HEK293 (cell line): ENCODE results near the gene COIL.

ENCODE experiments used
- YY1 ChIP-seq: fragments of 450-650 bp; formaldehyde crosslinking; IDR thresholded peaks from 2 replicates; pipeline ENCODE4 v1.5.1; 2018; ENCODE audit warnings: missing biosample characterization, missing genetic modification characterization
- ZNF510 ChIP-seq: fragments of 450-650 bp; formaldehyde crosslinking; IDR thresholded peaks from 2 replicates; pipeline ENCODE4 v1.5.1; 2018; ENCODE audit warnings: mild to moderate bottlenecking, missing genetic modification characterization, missing biosample characterization; ENCODE audit not compliant: insufficient replicate concordance
- ZNF561 ChIP-seq: fragments of 450-650 bp; IDR thresholded peaks from 2 replicates; pipeline ENCODE4 v1.5.1; 2018; ENCODE audit warnings: missing biosample characterization, missing genetic modification characterization, borderline replicate concordance
- TF ChIP-seq, protein P1 (sequence below): fragments of 450-650 bp; formaldehyde crosslinking; IDR thresholded peaks from 2 replicates; pipeline ENCODE4 v1.5.1; 2016; ENCODE audit warnings: missing biosample characterization, missing genetic modification characterization
- TF ChIP-seq, protein P2 (sequence below): fragments of 450-650 bp; formaldehyde crosslinking; IDR thresholded peaks from 2 replicates; pipeline ENCODE4 v1.5.1; 2016; ENCODE audit warnings: missing biosample characterization, missing genetic modification characterization
- TF ChIP-seq, protein P3 (sequence below): fragments of 450-650 bp; formaldehyde crosslinking; IDR thresholded peaks from 2 replicates; pipeline ENCODE4 v1.5.1; 2016; ENCODE audit warnings: missing biosample characterization, missing genetic modification characterization
- TF ChIP-seq, protein P4 (sequence below): fragments of 450-650 bp; formaldehyde crosslinking; IDR thresholded peaks from 2 replicates; pipeline ENCODE4 v1.5.1; 2016; ENCODE audit warnings: missing biosample characterization, missing genetic modification characterization

DNA sequence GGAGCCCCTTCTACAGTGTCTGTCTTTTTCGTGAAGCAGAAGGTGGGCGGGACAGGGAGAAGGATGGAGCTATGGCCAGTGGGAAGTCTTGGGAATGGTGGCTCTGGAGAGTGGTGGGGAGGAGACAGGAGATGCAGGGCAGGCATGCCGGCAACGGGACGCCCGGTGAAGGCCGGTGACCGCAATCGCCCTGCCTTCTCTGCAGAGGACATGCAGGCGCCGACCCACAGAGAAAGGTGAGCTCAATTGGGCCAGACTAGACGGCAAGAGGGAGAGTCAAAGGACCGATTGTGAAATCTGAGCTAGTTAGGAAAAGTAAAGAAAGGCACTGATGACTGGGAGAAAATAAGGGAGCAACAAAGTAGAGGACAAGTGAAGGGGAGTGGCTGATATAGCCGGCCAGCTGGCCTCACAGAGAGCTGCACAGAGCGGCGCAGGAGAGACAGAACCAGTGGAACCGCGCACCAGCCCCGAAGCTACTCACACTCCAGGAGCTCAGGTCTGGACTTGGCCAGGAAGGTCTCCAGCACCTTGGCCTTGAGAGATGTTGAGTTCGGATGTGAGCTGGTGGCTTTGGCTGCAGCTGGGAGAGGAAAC, 65.9 kb downstream of the COIL start:
- TF ChIP-seq, protein P1, sequence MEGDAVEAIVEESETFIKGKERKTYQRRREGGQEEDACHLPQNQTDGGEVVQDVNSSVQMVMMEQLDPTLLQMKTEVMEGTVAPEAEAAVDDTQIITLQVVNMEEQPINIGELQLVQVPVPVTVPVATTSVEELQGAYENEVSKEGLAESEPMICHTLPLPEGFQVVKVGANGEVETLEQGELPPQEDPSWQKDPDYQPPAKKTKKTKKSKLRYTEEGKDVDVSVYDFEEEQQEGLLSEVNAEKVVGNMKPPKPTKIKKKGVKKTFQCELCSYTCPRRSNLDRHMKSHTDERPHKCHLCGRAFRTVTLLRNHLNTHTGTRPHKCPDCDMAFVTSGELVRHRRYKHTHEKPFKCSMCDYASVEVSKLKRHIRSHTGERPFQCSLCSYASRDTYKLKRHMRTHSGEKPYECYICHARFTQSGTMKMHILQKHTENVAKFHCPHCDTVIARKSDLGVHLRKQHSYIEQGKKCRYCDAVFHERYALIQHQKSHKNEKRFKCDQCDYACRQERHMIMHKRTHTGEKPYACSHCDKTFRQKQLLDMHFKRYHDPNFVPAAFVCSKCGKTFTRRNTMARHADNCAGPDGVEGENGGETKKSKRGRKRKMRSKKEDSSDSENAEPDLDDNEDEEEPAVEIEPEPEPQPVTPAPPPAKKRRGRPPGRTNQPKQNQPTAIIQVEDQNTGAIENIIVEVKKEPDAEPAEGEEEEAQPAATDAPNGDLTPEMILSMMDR (tag by site-specific recombination) = no peak
- TF ChIP-seq ZNF510 (tag by site-specific recombination) (no peak), YY1 (no peak), ZNF561 (no peak)
- TF ChIP-seq, protein P2, sequence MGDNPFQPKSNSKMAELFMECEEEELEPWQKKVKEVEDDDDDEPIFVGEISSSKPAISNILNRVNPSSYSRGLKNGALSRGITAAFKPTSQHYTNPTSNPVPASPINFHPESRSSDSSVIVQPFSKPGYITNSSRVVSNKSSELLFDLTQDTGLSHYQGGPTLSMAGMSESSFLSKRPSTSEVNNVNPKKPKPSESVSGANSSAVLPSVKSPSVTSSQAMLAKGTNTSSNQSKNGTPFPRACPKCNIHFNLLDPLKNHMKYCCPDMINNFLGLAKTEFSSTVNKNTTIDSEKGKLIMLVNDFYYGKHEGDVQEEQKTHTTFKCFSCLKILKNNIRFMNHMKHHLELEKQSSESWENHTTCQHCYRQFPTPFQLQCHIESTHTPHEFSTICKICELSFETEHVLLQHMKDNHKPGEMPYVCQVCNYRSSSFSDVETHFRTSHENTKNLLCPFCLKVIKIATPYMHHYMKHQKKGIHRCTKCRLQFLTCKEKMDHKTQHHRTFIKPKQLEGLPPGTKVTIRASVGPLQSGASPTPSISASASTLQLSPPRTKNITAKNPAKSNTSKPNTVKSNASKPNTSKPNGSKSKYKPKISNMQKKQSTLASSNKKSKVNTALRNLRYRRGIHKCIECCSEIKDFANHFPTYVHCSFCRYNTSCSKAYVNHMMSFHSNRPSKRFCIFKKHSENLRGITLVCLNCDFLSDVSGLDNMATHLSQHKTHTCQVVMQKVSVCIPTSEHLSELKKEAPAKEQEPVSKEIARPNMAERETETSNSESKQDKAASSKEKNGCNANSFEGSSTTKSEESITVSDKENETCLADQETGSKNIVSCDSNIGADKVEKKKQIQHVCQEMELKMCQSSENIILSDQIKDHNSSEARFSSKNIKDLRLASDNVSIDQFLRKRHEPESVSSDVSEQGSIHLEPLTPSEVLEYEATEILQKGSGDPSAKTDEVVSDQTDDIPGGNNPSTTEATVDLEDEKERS (tag by site-specific recombination) = no peak
- TF ChIP-seq, protein P3, sequence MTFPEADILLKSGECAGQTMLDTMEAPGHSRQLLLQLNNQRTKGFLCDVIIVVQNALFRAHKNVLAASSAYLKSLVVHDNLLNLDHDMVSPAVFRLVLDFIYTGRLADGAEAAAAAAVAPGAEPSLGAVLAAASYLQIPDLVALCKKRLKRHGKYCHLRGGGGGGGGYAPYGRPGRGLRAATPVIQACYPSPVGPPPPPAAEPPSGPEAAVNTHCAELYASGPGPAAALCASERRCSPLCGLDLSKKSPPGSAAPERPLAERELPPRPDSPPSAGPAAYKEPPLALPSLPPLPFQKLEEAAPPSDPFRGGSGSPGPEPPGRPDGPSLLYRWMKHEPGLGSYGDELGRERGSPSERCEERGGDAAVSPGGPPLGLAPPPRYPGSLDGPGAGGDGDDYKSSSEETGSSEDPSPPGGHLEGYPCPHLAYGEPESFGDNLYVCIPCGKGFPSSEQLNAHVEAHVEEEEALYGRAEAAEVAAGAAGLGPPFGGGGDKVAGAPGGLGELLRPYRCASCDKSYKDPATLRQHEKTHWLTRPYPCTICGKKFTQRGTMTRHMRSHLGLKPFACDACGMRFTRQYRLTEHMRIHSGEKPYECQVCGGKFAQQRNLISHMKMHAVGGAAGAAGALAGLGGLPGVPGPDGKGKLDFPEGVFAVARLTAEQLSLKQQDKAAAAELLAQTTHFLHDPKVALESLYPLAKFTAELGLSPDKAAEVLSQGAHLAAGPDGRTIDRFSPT (tag by site-specific recombination) = no peak
- TF ChIP-seq, protein P4, sequence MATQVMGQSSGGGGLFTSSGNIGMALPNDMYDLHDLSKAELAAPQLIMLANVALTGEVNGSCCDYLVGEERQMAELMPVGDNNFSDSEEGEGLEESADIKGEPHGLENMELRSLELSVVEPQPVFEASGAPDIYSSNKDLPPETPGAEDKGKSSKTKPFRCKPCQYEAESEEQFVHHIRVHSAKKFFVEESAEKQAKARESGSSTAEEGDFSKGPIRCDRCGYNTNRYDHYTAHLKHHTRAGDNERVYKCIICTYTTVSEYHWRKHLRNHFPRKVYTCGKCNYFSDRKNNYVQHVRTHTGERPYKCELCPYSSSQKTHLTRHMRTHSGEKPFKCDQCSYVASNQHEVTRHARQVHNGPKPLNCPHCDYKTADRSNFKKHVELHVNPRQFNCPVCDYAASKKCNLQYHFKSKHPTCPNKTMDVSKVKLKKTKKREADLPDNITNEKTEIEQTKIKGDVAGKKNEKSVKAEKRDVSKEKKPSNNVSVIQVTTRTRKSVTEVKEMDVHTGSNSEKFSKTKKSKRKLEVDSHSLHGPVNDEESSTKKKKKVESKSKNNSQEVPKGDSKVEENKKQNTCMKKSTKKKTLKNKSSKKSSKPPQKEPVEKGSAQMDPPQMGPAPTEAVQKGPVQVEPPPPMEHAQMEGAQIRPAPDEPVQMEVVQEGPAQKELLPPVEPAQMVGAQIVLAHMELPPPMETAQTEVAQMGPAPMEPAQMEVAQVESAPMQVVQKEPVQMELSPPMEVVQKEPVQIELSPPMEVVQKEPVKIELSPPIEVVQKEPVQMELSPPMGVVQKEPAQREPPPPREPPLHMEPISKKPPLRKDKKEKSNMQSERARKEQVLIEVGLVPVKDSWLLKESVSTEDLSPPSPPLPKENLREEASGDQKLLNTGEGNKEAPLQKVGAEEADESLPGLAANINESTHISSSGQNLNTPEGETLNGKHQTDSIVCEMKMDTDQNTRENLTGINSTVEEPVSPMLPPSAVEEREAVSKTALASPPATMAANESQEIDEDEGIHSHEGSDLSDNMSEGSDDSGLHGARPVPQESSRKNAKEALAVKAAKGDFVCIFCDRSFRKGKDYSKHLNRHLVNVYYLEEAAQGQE (tag by site-specific recombination) = no peak
